HepG2 (cell line): ENCODE results near the gene PIK3R1. TPM values are rescaled to one million over a fixed set of nuclear protein-coding genes. Genes with fewer than 3 reads are reported as not detected.

ENCODE experiments used
- ATAC-seq: fragments of 200-7000 bp; cut with Tn5 transposase; 3 replicates; pipeline ENCODE4 v1.9.1; 2020; ENCODE audit warnings: mild to moderate bottlenecking, moderate library complexity
- BruUV-seq: library from RNA; stranded (reverse); fragments of 400-500 nt; replicated peaks from 2 replicates; lab custom pipeline; 2021; lab: Mats Ljungman, UMichigan
- CTCF ChIA-PET: fragments of 300-600 bp; formaldehyde crosslinking; extraction: SDS; loops from one replicate; lab custom pipeline; 2021; ENCODE audit warnings: low total read pairs, inconsistent platforms, low intra/inter-chr PET ratio; lab: Yijun Ruan, JAX
- POLR2A ChIA-PET: fragments of 350-600 bp; sonication (Branson Sonifier 250); formaldehyde crosslinking; loops from one replicate; lab custom pipeline; 2020; ENCODE audit warnings: antibody characterized with exemption, inconsistent platforms; lab: Yijun Ruan, JAX
- DNase-seq: peaks from one replicate; pipeline ENCODE4 v3.0.0-alpha.2; 2015; ENCODE audit warnings: low spot score
- FAIRE-seq: peaks from 3 replicates; lab custom pipeline; 2011; peaks lifted over from hg19 to GRCh38; lab: Jason Lieb, UNC
- H2AFZ ChIP-seq: one replicate; pipeline ENCODE4 v1.6.1; 2011; ENCODE audit warnings: low read length, inconsistent platforms
- H3K27ac ChIP-seq: fragments of 300-600 bp; 3 replicates; pipeline ENCODE4 v1.8.0; 2011; ENCODE audit warnings: mixed run types, mild to moderate bottlenecking, mixed read lengths, low read length, inconsistent platforms; ENCODE audit not compliant: insufficient read depth; ENCODE audit errors: extremely low read length
- H3K27me3 ChIP-seq, 2 experiments: fragments of 200-600 bp in 1 of 2; 2 replicates in 1 of 2; 3 replicates in 1 of 2; pipeline versions ENCODE4 v1.6.0 to v1.8.0; 2011; ENCODE audit warnings: low read length in 2 of 2, mild to moderate bottlenecking in 2 of 2, moderate library complexity in 2 of 2, inconsistent platforms in 1 of 2; ENCODE audit not compliant: insufficient read depth in 2 of 2, control insufficient read depth in 1 of 2
- H3K36me3 ChIP-seq, 2 experiments: fragments of 200-600 bp in 1 of 2; replicated peaks in 1 of 2; 2 replicates in 1 of 2; 3 replicates in 1 of 2; pipeline versions ENCODE4 v1.5.1 to v1.8.0; 2011; ENCODE audit warnings: low read length in 2 of 2, inconsistent platforms in 1 of 2; ENCODE audit not compliant: insufficient read depth in 2 of 2, control insufficient read depth in 1 of 2
- H3K4me1 ChIP-seq: 2 replicates; pipeline ENCODE4 v1.5.1; 2012; ENCODE audit warnings: low read length, inconsistent platforms; ENCODE audit not compliant: insufficient read depth
- H3K4me2 ChIP-seq: 2 replicates; pipeline ENCODE4 v1.6.0; 2011; ENCODE audit warnings: low read depth, low read length, inconsistent platforms
- H3K4me3 ChIP-seq, 3 experiments: fragments of 200-600 bp in 1 of 3; sonication (generic), shearing (Covaris generic) in 1 of 3; replicated peaks in 1 of 3; 2 replicates each; pipeline ENCODE4 v1.5.1; 2011 to 2016; ENCODE audit warnings: low read length in 3 of 3, inconsistent platforms in 2 of 3, low read depth in 2 of 3, mild to moderate bottlenecking in 2 of 3, control low read depth in 1 of 3, mixed read lengths in 1 of 3; ENCODE audit not compliant: insufficient read depth in 1 of 3
- H3K79me2 ChIP-seq: one replicate; pipeline ENCODE4 v1.6.1; 2011; ENCODE audit warnings: low read length, inconsistent platforms; ENCODE audit not compliant: insufficient read depth
- H3K9ac ChIP-seq: 2 replicates; pipeline ENCODE4 v1.6.0; 2011; ENCODE audit warnings: mild to moderate bottlenecking, low read depth, low read length, inconsistent platforms; ENCODE audit not compliant: insufficient read depth
- H3K9me3 ChIP-seq: 2 replicates; pipeline ENCODE4 v1.5.1; 2012; ENCODE audit warnings: mild to moderate bottlenecking, low read length
- H4K20me1 ChIP-seq: 2 replicates; pipeline ENCODE4 v1.6.0; 2011; ENCODE audit warnings: inconsistent platforms, mild to moderate bottlenecking, low read length, moderate library complexity; ENCODE audit not compliant: insufficient read depth
- ASH2L ChIP-seq: fragments of 300-600, 200-600 bp; sonication (generic); IDR thresholded peaks from 2 replicates; pipeline ENCODE4 v1.7.0; 2017; ENCODE audit warnings: low read depth, mild to moderate bottlenecking, moderate library complexity, mixed read lengths, low read length; ENCODE audit not compliant: insufficient read length
- ATM ChIP-seq: fragments of 450-650 bp; IDR thresholded peaks from 2 replicates; pipeline ENCODE4 v1.7.1; 2017; ENCODE audit warnings: mild to moderate bottlenecking, borderline replicate concordance
- GTF2F1 ChIP-seq: fragments of 150-350 bp; IDR thresholded peaks from 2 replicates; pipeline ENCODE4 v1.6.1; 2014; ENCODE audit warnings: low read length
- HNRNPL ChIP-seq: fragments of 200-400 bp; formaldehyde crosslinking; IDR thresholded peaks from 2 replicates; pipeline ENCODE4 v1.6.1; 2017; ENCODE audit warnings: mild to moderate bottlenecking, low read depth, low read length
- MIER3 ChIP-seq: IDR thresholded peaks from 2 replicates; pipeline ENCODE4 v1.6.1; 2016; ENCODE audit warnings: missing compliant biosample characterization, borderline replicate concordance
- POLR2A ChIP-seq, 2 experiments: IDR thresholded peaks; 2 replicates each; pipeline ENCODE4 v1.6.1; 2011; ENCODE audit warnings: low read depth in 2 of 2, low read length in 2 of 2, mild to moderate bottlenecking in 1 of 2, moderate library complexity in 1 of 2; ENCODE audit not compliant: insufficient read depth in 1 of 2
- STAG1 ChIP-seq: sonication (generic); formaldehyde crosslinking; IDR thresholded peaks from 2 replicates; pipeline ENCODE4 v1.4.0; 2020; ENCODE audit warnings: missing genetic modification reagents
- WIZ ChIP-seq: sonication (generic); formaldehyde crosslinking; IDR thresholded peaks from 2 replicates; pipeline ENCODE4 v1.5.1; 2020; ENCODE audit warnings: mild to moderate bottlenecking, missing genetic modification reagents
- YEATS4 ChIP-seq: sonication (generic); formaldehyde crosslinking; IDR thresholded peaks from 2 replicates; pipeline ENCODE4 v1.4.0; 2020; ENCODE audit warnings: missing genetic modification reagents, borderline replicate concordance
- ZBTB7B ChIP-seq: sonication (generic); formaldehyde crosslinking; IDR thresholded peaks from 2 replicates; pipeline ENCODE4 v1.4.0; 2020; ENCODE audit warnings: missing genetic modification reagents
- ZNF260 ChIP-seq: sonication (generic); formaldehyde crosslinking; IDR thresholded peaks from 2 replicates; pipeline ENCODE4 v1.4.0; 2020; ENCODE audit warnings: missing genetic modification reagents, low read depth, mild to moderate bottlenecking, borderline replicate concordance
- ZNF546 ChIP-seq: sonication (generic); formaldehyde crosslinking; conservative IDR thresholded peaks from 2 replicates; pipeline ENCODE4 v1.8.1; 2023; ENCODE audit warnings: mild to moderate bottlenecking, missing genetic modification reagents
- ZNF556 ChIP-seq: sonication (generic); formaldehyde crosslinking; IDR thresholded peaks from 2 replicates; pipeline ENCODE4 v1.4.0; 2020; ENCODE audit warnings: mild to moderate bottlenecking, missing genetic modification reagents, borderline replicate concordance
- ZNF605 ChIP-seq: sonication (generic); formaldehyde crosslinking; IDR thresholded peaks from 2 replicates; pipeline ENCODE4 v1.8.0; 2022; ENCODE audit warnings: mild to moderate bottlenecking, missing genetic modification reagents
- ZNF652 ChIP-seq: IDR thresholded peaks from 2 replicates; pipeline ENCODE4 v1.6.1; 2016; ENCODE audit warnings: low read depth, borderline replicate concordance
- ZNF746 ChIP-seq: sonication (generic); formaldehyde crosslinking; IDR thresholded peaks from 2 replicates; pipeline ENCODE4 v1.8.0; 2022; ENCODE audit warnings: mild to moderate bottlenecking, missing genetic modification reagents
- ZNF747 ChIP-seq: sonication (generic); formaldehyde crosslinking; IDR thresholded peaks from 2 replicates; pipeline ENCODE4 v1.8.1; 2023; ENCODE audit warnings: missing genetic modification reagents, mild to moderate bottlenecking, borderline replicate concordance
- ZNF768 ChIP-seq: sonication (generic); formaldehyde crosslinking; IDR thresholded peaks from 2 replicates; pipeline ENCODE4 v1.4.0; 2020; ENCODE audit warnings: missing genetic modification reagents
- ZNF879 ChIP-seq: sonication (generic); formaldehyde crosslinking; IDR thresholded peaks from 2 replicates; pipeline ENCODE4 v1.8.1; 2023; ENCODE audit warnings: missing genetic modification reagents
- WGBS: methylation state at CpG from one replicate; pipeline ENCODE4 v1.1.6; 2017; ENCODE audit warnings: low lambda C conversion rate; 5-methylcytosine and 5-hydroxymethylcytosine counted together
- in situ Hi-C: cut with HindIII; loops from 2 replicates; pipeline ENCODE4 v1.10.0; 2017; ENCODE audit warnings: low pct_unique_long_range_greater_than_20kb; ENCODE audit not compliant: extremely low pct_ligation_motif_present
- intact Hi-C: fragments of 100-400 bp; cut with micrococcal nuclease; formaldehyde crosslinking; loops from one replicate; pipeline ENCODE4 v1.10.0; 2022; ENCODE audit not compliant: unreplicated experiment
- polyA plus RNA-seq, 8 experiments: library from polyadenylated mRNA; depleted of rRNA in 3 of 8; stranded (reverse) in 7 of 8; unstranded in 1 of 8; fragments of >200 nt; fragmentation: Illumina TruSeq in 4 of 8; extraction: Trizol in 4 of 8; gene quantifications; 2 replicates each; pipeline versions ENCODE4 v1.2.1 to v1.2.3, GENCODE V29; 2011 to 2016; ENCODE audit warnings: low read depth in 4 of 8, missing spikeins in 1 of 8, mixed read lengths in 1 of 8; ENCODE audit not compliant: insufficient read depth in 1 of 8
- total RNA-seq, 5 experiments: library from RNA; depleted of rRNA; stranded (reverse); fragments of >200 nt; fragmentation: Illumina TruSeq; extraction: Trizol; gene quantifications; 2 replicates each; pipeline ENCODE4 v1.2.3, GENCODE V29; 2016; ENCODE audit warnings: low read depth in 1 of 5
- TF ChIP-seq, protein P1 (sequence below): sonication (generic); formaldehyde crosslinking; IDR thresholded peaks from 2 replicates; pipeline ENCODE4 v1.5.0; 2020; ENCODE audit warnings: mild to moderate bottlenecking, missing genetic modification reagents

Gene PIK3R1
- total and polyA plus RNA-seq, 2 of the 13 experiments (the other 11 are each of a cell fraction or from before 2014, with no cell fraction given): 8.4 to 21.3 TPM

DNA sequence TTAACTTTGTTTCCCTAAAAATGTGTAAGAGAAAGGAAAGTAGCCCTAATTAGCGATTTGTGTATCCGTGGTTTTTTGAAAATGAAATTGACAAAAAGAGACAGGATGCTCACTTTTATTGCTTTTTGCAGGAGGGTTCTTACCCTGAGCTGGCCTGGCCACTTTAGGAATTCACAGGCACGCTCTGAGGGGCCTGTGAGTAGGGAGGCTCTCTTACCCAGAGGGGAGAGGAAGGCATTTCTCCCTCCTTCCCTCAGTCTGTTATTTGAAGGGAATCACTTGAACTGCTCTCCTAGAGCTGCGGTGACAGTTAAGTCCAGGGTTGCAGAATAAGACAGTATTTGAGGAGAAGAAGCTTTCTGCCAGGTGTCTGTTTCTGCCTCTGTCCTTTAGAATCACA lies 16.7 kb downstream of the PIK3R1 start:
- no peaks in the 10 kb centered on the region for H4K20me1 ChIP-seq
- ChIA-PET POLR2A (no interaction called here), CTCF (no interaction called here)
- peaks cover 70% of the 10 kb centered on the region for H3K79me2 ChIP-seq
- no peak for DNase-seq
- no peaks in the 10 kb centered on the region for H3K27me3 ChIP-seq
- H3K9me3 ChIP-seq: no peaks in the 10 kb centered on the region
- no peak for FAIRE-seq
- ATAC-seq: no peak
- WGBS: 98% methylated on average over 4 of the region's 4 CpGs
- no TSS peak for BruUV-seq
- H3K9ac ChIP-seq: no peak overlapping the region
- no peak overlapping the region for H2AFZ ChIP-seq
- H3K27ac ChIP-seq: no peak overlapping the region
- intact Hi-C loops: no loop called here
- peaks cover 4 to 21% of the 10 kb centered on the region in 2 experiments; a peak in 3 of 5 replicates for H3K36me3 ChIP-seq
- H3K4me1 ChIP-seq: peaks cover 11% of the 10 kb centered on the region
- TF ChIP-seq ATM (no peak), ZNF556 (CRISPR knock-in tag) (no peak), GTF2F1 (no peak), WIZ (CRISPR knock-in tag) (no peak), HNRNPL (no peak), MIER3 (CRISPR knock-in tag) (no peak), ZNF879 (CRISPR knock-in tag) (no peak), ZNF605 (CRISPR knock-in tag) (no peak), ZNF546 (CRISPR knock-in tag) (no peak), ZNF746 (CRISPR knock-in tag) (no peak), ZNF652 (no peak), ZNF260 (CRISPR knock-in tag) (no peak), ZNF768 (CRISPR knock-in tag) (no peak), ASH2L (no peak), ZBTB7B (CRISPR knock-in tag) (no peak), YEATS4 (CRISPR knock-in tag) (no peak), POLR2A (IDR thresholded peaks at IDR 0.05; ENCODE audit: insufficient read depth in 1 of 2, low read depth in 2 of 2, low read length in 2 of 2) (no peak), STAG1 (CRISPR knock-in tag) (no peak), ZNF747 (CRISPR knock-in tag) (no peak)
- TF ChIP-seq, protein P1, sequence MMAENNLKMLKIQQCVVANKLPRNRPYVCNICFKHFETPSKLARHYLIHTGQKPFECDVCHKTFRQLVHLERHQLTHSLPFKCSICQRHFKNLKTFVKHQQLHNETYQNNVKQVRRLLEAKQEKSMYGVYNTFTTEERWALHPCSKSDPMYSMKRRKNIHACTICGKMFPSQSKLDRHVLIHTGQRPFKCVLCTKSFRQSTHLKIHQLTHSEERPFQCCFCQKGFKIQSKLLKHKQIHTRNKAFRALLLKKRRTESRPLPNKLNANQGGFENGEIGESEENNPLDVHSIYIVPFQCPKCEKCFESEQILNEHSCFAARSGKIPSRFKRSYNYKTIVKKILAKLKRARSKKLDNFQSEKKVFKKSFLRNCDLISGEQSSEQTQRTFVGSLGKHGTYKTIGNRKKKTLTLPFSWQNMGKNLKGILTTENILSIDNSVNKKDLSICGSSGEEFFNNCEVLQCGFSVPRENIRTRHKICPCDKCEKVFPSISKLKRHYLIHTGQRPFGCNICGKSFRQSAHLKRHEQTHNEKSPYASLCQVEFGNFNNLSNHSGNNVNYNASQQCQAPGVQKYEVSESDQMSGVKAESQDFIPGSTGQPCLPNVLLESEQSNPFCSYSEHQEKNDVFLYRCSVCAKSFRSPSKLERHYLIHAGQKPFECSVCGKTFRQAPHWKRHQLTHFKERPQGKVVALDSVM (CRISPR knock-in tag): no peak
- H3K4me2 ChIP-seq: no peak overlapping the region
- in situ Hi-C loops: no loop called here
- no peak overlapping the region for H3K4me3 ChIP-seq
